Testis (tissue), 2 donors: ENCODE results near the gene DENND5B.

Experiments used
- CTCF ChIP-seq, 3 experiments: fragments of 450-650 bp in 2 of 3; fragments of 200-600 bp in 1 of 3; sonication (generic) in 1 of 3; IDR thresholded peaks; one replicate each; pipeline ENCODE4 v1.5.1; 2016 to 2019; ENCODE audit warnings: antibody characterized with exemption in 3 of 3, mild to moderate bottlenecking in 2 of 3, moderate library complexity in 1 of 3
- POLR2A ChIP-seq: fragments of 450-650 bp; IDR thresholded peaks from one replicate; pipeline ENCODE4 v1.6.1; 2017; ENCODE audit warnings: antibody characterized with exemption, mild to moderate bottlenecking, moderate library complexity

GRCh38 chr12:31527083-31527482, 63.9 kb downstream of the DENND5B start:
- TF ChIP-seq POLR2A (no peak), CTCF (IDR thresholded peaks at IDR 0.05) (no peak)
